ENCODE measurements around the gene PRR12.

GRCh38 chr19:49631014-49631588, 40.1 kb downstream of the PRR12 start:
- no peak for TF ChIP-seq CTCF (IDR thresholded peaks at IDR 0.05)
- no peak for TF ChIP-seq POLR2A (IDR thresholded peaks at IDR 0.05)
